Colon (tissue), 2 donors: ENCODE results near the gene SPIC.
"Not testable (repeated sequence)": the region's sequence is repeated elsewhere in the genome, so short reads cannot be mapped to it uniquely, and the experiment has no call there.

Experiments
- FAIRE-seq: peaks from 2 replicates; lab custom pipeline; 2012; peaks lifted over from hg19 to GRCh38; lab: Jason Lieb, UNC
- donor health status: control.
- donor health status: control.

Gene SPIC

GRCh38 chr12:101474711-101475386 is at the start of gene SPIC:
Gene SPIC (plus strand): TSS chr12:101475336. CDS start chr12:101476905, 1,569 bp downstream.
- FAIRE-seq: no peak

- FAIRE-seq: no peak
Measured at GRCh38 chr12:101430456-101430855, 44.7 kb upstream of the SPIC start.

DNA sequence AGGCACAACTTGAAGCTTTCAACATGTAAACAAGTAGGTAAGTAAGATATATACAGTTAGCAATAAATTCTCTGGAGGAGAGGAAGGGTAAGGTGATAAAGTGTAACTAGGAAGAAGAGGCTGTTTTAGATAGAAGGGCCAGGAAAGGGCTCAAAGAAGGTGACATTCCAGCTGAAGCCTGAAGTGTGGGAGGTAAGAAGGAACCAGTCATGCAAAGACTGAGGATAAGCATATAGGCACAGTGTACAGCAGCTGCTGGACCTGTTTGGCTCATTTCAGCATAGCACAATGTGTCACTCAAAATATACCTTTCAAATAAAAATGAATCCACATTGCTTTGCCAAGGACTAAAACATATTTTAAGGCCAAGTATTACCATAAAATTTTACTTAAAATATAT is 39.0 kb upstream of the SPIC start:
- FAIRE-seq: no peak

GRCh38 chr12:101439236-101439635 is 35.9 kb upstream of the SPIC start:
- no peak for FAIRE-seq

GRCh38 chr12:101441461-101442224 is 33.5 kb upstream of the SPIC start:
- FAIRE-seq: peak; percentile 53

DNA sequence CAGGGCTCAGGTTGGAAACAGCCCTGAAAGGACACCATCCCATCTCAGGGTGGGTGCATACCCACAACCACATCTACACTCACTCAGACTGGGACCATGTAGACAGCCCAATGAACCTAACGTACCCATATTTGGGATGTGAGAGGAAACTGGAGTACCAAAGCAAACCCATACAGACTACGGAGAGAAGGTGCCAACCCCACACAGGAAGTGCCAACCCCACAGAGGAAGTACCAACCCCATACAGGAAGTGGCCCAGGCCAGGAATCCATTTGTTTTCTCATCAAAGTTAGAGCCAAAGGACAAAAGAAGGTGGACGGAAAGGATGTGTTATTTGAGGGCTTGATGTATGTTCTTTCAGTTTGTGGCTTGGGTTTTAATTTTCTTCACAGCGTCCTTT is 19.5 kb upstream of the SPIC start:
- FAIRE-seq: no peak

DNA sequence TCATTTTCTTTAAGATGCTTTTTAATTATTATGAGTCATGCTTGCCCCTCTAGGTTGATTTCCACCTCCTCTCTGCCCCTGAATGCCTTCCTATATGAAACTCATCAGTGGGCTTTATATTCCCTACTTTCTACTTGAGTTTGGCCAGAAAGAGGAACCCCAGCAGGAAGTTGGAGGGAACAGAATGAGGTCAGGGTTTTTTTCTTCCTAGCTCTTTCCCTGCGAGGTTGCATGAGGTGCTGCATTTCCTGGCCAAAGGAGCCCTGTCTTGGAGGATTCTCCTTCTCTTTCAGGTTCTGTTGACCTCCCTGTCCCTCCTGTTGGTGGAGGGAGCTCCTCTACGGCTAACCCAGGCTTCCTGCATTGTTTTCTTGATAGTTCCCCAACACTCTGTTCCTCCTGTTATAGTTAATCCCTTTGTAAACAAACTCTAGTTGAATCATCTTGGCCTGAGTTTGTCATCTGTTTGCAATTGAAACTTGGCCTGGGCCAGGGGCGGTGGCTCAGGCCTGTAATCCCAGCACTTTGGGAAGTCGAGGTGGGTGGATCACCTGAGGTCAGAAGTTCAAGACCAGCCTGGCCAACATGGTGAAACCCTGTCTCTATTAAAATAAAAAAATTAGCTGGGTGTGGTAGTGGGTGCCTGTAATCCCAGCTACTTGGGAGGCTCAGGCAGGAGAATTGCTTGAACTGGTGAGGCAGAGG is 15.3 kb upstream of the SPIC start:
- no peak for FAIRE-seq

DNA sequence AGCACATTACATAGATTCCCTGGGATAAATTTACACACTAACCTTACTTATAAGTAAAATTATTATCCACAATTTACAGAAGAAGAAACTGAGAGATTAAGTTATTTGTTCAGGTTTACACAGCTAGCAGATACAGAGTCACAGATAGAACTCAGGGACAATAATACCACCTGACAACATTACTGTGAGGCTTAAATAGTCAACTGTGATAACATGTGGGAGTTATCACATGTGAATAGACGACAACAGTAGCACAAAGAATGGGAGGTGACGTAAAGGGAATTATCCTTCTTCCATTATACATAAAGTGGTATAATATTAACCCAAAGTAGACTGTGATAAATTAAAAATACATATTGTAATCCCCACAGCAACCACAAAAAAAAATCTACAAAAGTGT is 6.2 kb upstream of the SPIC start:
- no peak for FAIRE-seq

- FAIRE-seq: no peak
Measured at GRCh38 chr12:101470939-101471338, 4.2 kb upstream of the SPIC start.

DNA sequence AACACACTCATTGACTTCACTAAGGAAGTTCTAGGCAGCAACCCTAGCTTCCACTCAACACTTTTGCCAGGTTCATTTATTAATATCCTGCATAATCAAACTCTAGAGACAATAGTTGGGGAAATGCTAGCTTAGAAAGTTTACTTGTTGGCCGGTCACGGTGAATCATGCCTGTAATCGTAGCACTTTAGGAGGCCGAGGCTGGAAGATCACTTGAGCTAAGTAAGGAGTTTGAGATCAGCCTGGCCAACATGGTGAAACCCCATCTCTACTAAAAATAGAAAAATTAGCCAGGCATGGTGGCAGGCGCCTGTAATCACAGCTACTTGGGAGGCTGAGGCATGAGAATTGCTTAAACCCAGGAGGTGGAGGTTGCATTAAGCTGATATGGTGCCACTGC is 3.3 kb upstream of the SPIC start:
- FAIRE-seq: not testable (repeated sequence)

DNA sequence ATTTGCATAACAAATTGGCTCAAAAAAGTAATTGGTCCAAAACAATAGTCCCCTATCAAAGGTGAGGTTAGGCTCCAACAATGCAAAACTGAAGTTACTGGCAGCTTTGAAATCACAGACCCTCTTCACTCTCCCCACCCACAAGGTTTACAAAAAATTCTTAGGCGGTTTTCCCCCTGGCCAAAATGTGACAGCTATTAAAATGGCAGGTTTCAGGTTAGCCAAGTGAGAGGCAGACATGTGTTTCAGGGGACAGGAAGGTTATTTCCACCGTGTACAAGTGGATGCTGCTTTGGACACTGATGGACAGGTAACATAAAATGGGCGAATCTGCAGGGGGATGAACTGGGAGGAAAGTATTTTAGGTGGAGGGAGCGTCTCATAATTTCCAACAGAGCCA is 888 bp upstream of the SPIC start:
- FAIRE-seq: no peak

GRCh38 chr12:101475751-101476305 is 692 bp downstream of the SPIC start:
- no peak for FAIRE-seq

DNA sequence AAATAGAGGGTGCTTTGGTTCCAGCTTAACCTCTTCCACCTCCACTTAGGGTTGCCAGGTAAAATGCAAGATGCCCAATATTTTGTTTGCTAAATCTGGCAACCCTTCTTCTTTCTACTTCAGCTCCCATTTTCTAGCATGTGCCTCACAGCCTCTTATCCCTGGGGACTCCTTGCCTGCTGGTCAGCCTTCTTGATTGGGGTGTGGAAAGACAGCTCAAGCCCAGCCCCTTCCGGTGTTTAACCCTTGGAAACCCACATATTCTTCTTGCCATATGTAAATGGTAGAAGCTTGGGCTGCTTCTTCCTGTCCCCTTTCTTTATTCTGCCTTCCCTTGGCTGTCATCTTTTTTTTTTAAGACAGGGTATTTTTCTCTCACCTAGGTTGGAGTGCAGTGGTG is 5.7 kb downstream of the SPIC start:
- FAIRE-seq: no peak

GRCh38 chr12:101485021-101485420 is 9.9 kb downstream of the SPIC start:
- no peak for FAIRE-seq

DNA sequence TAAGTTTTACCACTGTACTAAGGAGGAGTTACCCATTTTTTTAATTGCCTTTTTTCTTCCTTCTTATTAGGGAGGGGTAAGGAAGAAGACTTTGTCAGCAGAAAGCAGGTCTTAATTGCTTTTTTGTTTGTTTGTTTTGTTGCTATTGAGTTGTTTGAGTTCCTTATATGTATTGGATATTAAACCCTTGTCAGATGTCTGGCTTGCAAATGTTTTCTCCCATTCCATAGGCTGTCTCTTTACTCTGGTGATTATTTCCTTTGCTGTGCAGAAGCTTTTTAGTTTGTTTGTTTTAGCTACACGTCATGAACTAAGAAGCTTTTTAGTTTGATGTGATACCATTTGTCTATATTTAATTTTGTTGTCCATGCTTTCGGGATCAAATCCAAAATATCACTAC is 13.3 kb downstream of the SPIC start:
- no peak for FAIRE-seq

- FAIRE-seq: no peak
Measured at GRCh38 chr12:101490286-101490920, 15.3 kb downstream of the SPIC start.

DNA sequence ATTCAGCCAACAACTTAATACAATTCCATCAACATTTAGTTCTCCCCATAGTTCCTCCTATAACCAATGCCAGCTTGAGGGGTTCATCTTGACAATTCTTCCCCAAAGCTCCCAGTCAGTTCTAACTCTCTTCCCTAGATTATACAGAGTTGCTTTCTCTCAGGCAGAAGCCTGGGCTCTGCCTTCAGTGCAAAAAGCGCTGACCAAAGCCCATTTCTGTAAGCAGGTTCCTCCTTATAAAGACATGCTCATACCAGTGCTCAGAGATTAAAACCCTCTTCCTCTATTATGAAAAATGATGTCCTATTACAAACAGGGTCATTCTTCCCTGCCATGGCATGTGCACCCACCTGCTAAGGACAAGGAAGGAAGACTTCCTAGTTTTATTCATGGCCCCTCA is 16.2 kb downstream of the SPIC start:
- FAIRE-seq: no peak

GRCh38 chr12:101493556-101493955 is 18.4 kb downstream of the SPIC start:
- FAIRE-seq: no peak

DNA sequence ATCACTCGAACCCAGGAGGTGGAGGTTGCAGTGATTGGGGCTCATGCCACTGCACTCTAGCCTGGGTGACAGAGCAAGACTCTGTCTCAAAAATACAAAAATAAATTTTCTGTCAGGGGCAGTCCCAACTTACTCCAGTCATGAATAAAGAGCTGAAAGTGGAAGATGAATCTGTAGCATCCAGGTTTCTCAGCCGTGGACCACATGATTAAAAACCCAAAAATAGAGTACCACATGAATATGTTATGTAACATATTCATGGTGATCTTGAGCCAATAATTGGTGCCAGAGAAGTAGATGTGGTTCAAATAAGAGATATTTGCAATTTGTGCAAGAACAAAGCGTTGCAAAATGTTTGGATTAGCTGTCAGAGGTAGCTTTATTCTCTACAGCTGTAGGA is 23.1 kb downstream of the SPIC start:
- no peak for FAIRE-seq

DNA sequence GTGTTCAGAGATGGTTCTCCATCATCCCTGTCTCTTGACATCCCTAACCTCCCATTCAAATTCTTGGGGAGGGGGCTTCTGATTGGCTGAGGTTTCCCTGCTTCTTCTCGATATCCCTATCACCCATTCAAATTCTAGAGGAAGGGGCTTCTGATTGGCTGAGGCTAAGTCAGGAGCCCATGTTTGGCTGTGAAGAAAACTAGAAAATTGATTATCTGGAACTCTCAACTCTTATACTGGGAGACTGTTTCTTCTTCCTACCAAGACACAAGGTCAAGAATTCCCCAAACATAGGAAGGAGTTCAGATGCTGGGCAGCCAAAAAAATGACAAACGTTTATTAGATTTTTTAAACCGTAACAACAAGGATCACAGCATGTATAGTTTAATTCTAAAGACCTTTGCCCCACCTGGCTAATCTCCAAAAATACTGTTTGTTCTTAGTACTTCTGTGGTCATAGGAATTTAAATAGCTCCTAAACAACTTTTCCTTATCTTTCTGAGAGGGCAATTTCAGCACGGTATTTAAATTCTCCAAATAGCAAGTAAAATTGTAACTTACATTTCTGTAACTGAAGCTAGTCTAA is 26.4 kb downstream of the SPIC start:
- FAIRE-seq: peak; percentile 51

DNA sequence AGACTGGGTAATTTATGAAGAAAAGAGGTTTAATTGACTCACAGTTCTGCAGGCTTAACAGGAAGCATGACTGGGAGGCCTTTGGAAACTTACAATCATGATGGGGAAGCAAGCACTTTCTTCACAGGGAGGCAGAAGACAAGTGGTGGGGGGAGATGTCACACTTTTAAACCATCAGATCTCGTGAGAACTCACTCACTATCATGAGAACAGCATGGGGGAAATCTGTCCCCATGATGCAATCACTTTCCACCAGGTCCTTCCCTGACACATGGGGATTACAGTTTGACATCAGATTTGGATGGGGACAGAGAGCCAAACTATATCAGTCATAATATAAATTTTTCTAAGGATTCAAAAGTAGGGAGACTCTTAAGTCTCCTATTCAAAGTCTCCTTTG is 46.0 kb downstream of the SPIC start:
- no peak for FAIRE-seq

DNA sequence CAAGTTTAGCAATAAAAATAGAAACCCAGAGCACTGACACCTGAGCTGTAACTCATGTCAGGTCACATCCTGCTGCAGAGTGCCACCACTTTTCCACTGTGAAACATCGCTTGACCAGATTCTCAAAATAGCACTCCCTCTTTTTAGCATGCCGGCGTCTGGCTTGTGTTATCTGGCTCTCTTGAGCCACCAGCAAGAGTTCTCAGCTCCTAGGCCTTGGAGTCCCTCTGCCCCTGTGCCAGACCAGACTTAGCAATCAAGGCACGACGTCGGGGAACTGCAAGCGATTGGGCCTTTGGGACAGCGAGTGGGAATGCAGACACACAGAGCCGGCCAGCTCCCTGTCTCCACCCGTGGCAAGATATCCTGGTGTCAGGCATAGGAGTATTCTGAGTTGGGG is 52.5 kb downstream of the SPIC start:
- FAIRE-seq: no peak
